Transverse colon (tissue), 4 donors: Measurements from ENCODE around the gene SLC35F1. TPM values are rescaled to one million over a fixed set of nuclear protein-coding genes. Genes with fewer than 3 reads are reported as not detected.
"Not testable (repeated sequence)": the region's sequence is repeated elsewhere in the genome, so short reads cannot be mapped to it uniquely, and the experiment has no call there.

Source experiments
- DNase-seq: peaks from one replicate; pipeline ENCODE4 v3.0.0-alpha.2; 2019
- H3K27ac ChIP-seq, 4 donors: fragments of 200-600 bp; sonication (generic); 2 replicates each; pipeline ENCODE4 v1.5.1; 2016 to 2018; ENCODE audit warnings: inconsistent platforms in 4 of 4
- H3K27me3 ChIP-seq: fragments of 200-600 bp; sonication (generic); 2 replicates; pipeline ENCODE4 v1.5.1; 2017; ENCODE audit warnings: inconsistent platforms
- H3K36me3 ChIP-seq, 4 donors: fragments of 200-600 bp; sonication (generic); 2 replicates each; pipeline ENCODE4 v1.5.1; 2017 to 2019; ENCODE audit warnings: inconsistent platforms in 4 of 4
- H3K4me1 ChIP-seq, 4 donors: fragments of 200-600 bp; sonication (generic); 2 replicates each; pipeline ENCODE4 v1.5.1; 2017 to 2020; ENCODE audit warnings: inconsistent platforms in 4 of 4
- H3K4me3 ChIP-seq, 4 donors: fragments of 200-600 bp; sonication (generic); 1 replicate in 1 of 4; 2 replicates in 3 of 4; pipeline versions ENCODE4 v1.5.1 to v1.6.1; 2017 to 2019; ENCODE audit warnings: inconsistent platforms in 4 of 4
- H3K9me3 ChIP-seq, 2 donors: fragments of 200-600 bp; sonication (generic); 2 replicates each; pipeline ENCODE4 v1.5.1; 2017 to 2019; ENCODE audit warnings: inconsistent platforms in 2 of 2
- CTCF ChIP-seq, 5 experiments: fragments of 200-600 bp in 3 of 5; fragments of 450-650 bp in 2 of 5; sonication (generic) in 3 of 5; IDR thresholded peaks; 1 replicate in 2 of 5; 2 replicates in 3 of 5; pipeline ENCODE4 v1.5.1; 2016 to 2017; ENCODE audit warnings: antibody characterized with exemption in 5 of 5, inconsistent platforms in 3 of 5, mild to moderate bottlenecking in 2 of 5, moderate library complexity in 1 of 5
- EP300 ChIP-seq: sonication (generic); formaldehyde crosslinking; IDR thresholded peaks from one replicate; pipeline ENCODE4 v1.6.1; 2017; ENCODE audit warnings: antibody characterized with exemption, low read depth
- POLR2A ChIP-seq: fragments of 450-650 bp; IDR thresholded peaks from one replicate; pipeline ENCODE4 v1.6.1; 2016; ENCODE audit warnings: antibody characterized with exemption, mild to moderate bottlenecking, moderate library complexity
- POLR2AphosphoS5 ChIP-seq, 3 donors: sonication (generic); formaldehyde crosslinking; IDR thresholded peaks; one replicate each; pipeline ENCODE4 v1.6.1; 2016; ENCODE audit warnings: antibody characterized with exemption in 3 of 3
- WGBS, 2 donors: methylation state at CpG; one replicate each; pipeline ENCODE4 v1.1.5; 2018; ENCODE audit warnings: low coverage in 1 of 2; 5-methylcytosine and 5-hydroxymethylcytosine counted together
- in situ Hi-C, 4 donors: fragments of 200-750 bp; cut with MboI; loops; one replicate each; pipeline versions ENCODE4 v1.15.0 to v1.15.1; 2017; ENCODE audit warnings: low sequenced_read_pairs in 3 of 4, low pct_ligation_motif_present in 1 of 4, low pct_unique_long_range_greater_than_20kb in 1 of 4
- intact Hi-C: fragments of 100-400 bp; cut with DNase I; formaldehyde crosslinking; loops from one replicate; pipeline ENCODE4 v1.15.1; 2023; ENCODE audit warnings: low total_unique reads
- total RNA-seq, 4 donors: library from RNA; depleted of rRNA; stranded (reverse); fragments of >200 nt; gene quantifications; one replicate each; pipeline ENCODE4 v1.1.0, GENCODE V29; 2016

Gene SLC35F1
- total RNA-seq, 4 donors from 2014 or later = 0.37 to 1.1 (median 0.71) TPM

DNA sequence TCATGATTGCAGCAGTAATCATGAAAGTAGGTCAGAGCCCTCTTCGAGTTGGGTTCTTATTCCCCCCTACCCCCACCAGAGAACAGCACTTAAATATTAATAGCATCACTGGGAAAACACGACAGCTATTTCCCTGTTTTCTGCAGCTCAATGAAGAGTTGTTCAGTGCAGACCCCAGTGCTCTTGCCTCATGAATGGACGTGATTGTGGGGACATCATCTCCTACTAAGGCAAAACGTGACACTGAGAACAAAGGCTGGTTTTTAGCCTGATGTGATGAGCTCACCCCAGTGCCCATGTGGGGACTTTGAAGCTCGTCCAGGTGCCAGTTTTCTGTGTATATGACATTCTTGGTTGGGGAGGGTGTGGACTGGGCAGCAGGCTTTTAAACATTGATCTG is 105.9 kb downstream of the SLC35F1 start:
- Histone ChIP-seq H3K36me3 (no peaks in the 10 kb centered on the region), H3K4me3 (no peak overlapping the region), H3K4me1 (no peaks in the 10 kb centered on the region), H3K9me3 (no peaks in the 10 kb centered on the region), H3K27ac (no peak overlapping the region), H3K27me3 (no peaks in the 10 kb centered on the region)
- no peak for DNase-seq
- TF ChIP-seq POLR2A (no peak), POLR2AphosphoS5 (IDR thresholded peaks at IDR 0.05) (no peak), CTCF (IDR thresholded peaks at IDR 0.05) (no peak), EP300 (no peak)
- intact Hi-C loops = no loop called here
- in situ Hi-C loops = no loop called here
- 35 to 47% methylated on average over 4 to 5 of the region's 5 CpGs for WGBS, 2 donors

DNA sequence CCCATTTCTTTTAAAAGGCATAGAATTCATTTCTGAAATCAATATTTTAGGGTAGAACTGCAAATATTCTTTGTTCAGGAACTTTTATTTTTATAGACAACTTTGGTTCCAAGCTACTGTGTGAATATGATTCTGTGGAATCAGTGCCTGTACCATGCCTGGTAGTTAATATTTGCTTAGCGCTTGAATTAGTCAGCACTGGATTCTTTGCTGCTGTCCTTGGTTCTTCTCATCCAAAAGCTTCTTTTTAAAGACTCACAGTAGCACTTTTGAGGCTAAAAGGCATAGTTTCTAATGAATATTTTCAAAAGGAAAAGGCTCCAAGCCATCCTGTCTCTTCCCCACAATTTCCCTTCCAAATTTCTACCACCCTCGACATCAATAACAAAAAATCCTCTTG is 109.5 kb downstream of the SLC35F1 start:
- no peaks in the 10 kb centered on the region for H3K4me1 ChIP-seq
- no peak overlapping the region for H3K4me3 ChIP-seq
- no peak overlapping the region for H3K27ac ChIP-seq
- in situ Hi-C loops (no loop called here), intact Hi-C loops (no loop called here)
- WGBS, 2 donors = 80 to 87% methylated on average over 2 of the region's 2 CpGs
- DNase-seq = no peak
- H3K36me3 ChIP-seq = no peaks in the 10 kb centered on the region
- no peak for TF ChIP-seq EP300
- H3K9me3 ChIP-seq = no peaks in the 10 kb centered on the region
- H3K27me3 ChIP-seq = no peaks in the 10 kb centered on the region

GRCh38 chr6:118017301-118017848 is 110.3 kb downstream of the SLC35F1 start:
- Histone ChIP-seq H3K4me1 (no peaks in the 10 kb centered on the region), H3K27ac (no peak overlapping the region), H3K27me3 (no peaks in the 10 kb centered on the region), H3K4me3 (no peak overlapping the region), H3K36me3 (no peaks in the 10 kb centered on the region), H3K9me3 (no peaks in the 10 kb centered on the region)
- intact Hi-C loops = no loop called here
- in situ Hi-C loops = no loop called here
- WGBS, 2 donors = 20 to 21% methylated on average over 2 of the region's 2 CpGs
- TF ChIP-seq CTCF (IDR thresholded peaks at IDR 0.05) (no peak), EP300 (no peak), POLR2AphosphoS5 (IDR thresholded peaks at IDR 0.05) (no peak), POLR2A (no peak)
- DNase-seq = no peak

GRCh38 chr6:118023771-118024170 is 116.7 kb downstream of the SLC35F1 start:
- Histone ChIP-seq H3K4me3 (no peak overlapping the region), H3K27ac (no peak overlapping the region), H3K4me1 (no peaks in the 10 kb centered on the region), H3K36me3 (no peaks in the 10 kb centered on the region), H3K9me3 (no peaks in the 10 kb centered on the region), H3K27me3 (no peaks in the 10 kb centered on the region)
- in situ Hi-C loops (no loop called here), intact Hi-C loops (no loop called here)
- TF ChIP-seq POLR2AphosphoS5 (IDR thresholded peaks at IDR 0.05) (no peak), POLR2A (no peak), CTCF (IDR thresholded peaks at IDR 0.05) (no peak), EP300 (no peak)
- 55 to 77% methylated on average over 3 of the region's 3 CpGs for WGBS, 2 donors
- DNase-seq = no peak

DNA sequence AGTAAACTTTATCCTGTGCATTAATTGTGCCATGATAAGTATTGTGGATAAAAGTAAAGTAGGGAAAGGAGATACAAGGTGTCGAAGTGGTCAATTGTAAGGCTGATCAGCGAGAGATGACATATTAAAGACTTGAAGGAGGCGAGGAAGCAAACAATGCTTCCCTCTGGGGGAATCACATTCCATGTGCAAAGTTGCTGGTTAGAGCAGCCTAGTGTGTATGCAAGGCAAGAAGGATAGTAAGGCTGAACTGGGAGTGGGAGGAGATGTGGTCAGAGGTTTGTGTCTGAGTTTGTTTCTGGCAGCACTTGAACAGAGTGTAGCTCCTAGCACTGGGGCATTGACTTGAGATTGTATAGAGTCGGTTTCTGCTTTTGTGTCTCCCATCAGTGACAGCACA is 122.9 kb downstream of the SLC35F1 start:
- no peak overlapping the region for H3K4me3 ChIP-seq
- TF ChIP-seq POLR2AphosphoS5 (IDR thresholded peaks at IDR 0.05) (no peak), CTCF (IDR thresholded peaks at IDR 0.05) (no peak), EP300 (no peak), POLR2A (no peak)
- no peaks in the 10 kb centered on the region for H3K27me3 ChIP-seq
- H3K4me1 ChIP-seq = no peaks in the 10 kb centered on the region
- no peak overlapping the region for H3K27ac ChIP-seq
- 64 to 74% methylated on average over 3 to 4 of the region's 4 CpGs for WGBS, 2 donors
- intact Hi-C loops = no loop called here
- H3K9me3 ChIP-seq = no peaks in the 10 kb centered on the region
- in situ Hi-C loops = no loop called here
- H3K36me3 ChIP-seq = no peaks in the 10 kb centered on the region
- DNase-seq = no peak

DNA sequence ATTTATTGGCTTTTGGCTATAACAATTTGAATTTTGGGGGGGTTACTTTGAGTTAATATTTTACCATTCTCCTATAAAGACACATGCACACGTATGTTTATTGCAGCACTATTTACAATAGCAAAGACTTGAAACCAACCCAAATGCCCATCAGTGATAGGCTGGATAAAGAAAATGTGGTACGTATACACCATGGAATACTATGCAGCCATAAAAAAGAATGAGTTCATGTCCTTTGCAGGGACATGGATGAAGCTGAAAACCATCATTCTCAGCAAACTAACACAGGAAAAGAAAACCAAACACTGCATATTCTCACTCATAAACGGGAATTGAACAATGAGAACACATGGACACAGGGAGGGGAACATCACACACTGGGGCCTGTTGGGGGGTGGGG is 130.4 kb downstream of the SLC35F1 start:
- H3K27ac ChIP-seq, H3K36me3 ChIP-seq, H3K27me3 ChIP-seq, in situ Hi-C loops, H3K4me1 ChIP-seq, H3K4me3 ChIP-seq, H3K9me3 ChIP-seq, intact Hi-C loops, DNase-seq: not testable (repeated sequence)
- 67 to 84% methylated on average over 1 to 3 of the region's 3 CpGs for WGBS, 2 donors
